A549 (cell line): Measurements from ENCODE around the gene AFG3L2. TPM values are rescaled to one million over a fixed set of nuclear protein-coding genes. Genes with fewer than 3 reads are reported as not detected.

Experiments
- ATAC-seq, 2 experiments: fragments of 200-7000 bp in 1 of 2; fragments of >200 bp in 1 of 2; cut with Nextera tagmentation in 1 of 2; cut with Tn5 transposase in 1 of 2; 3 replicates each; pipeline versions ENCODE4 v1.8.0 to v1.9.1; 2018 to 2020; ENCODE audit warnings: mild to moderate bottlenecking in 1 of 2, moderate library complexity in 1 of 2
- CTCF ChIA-PET: fragments of 300-600 bp; sonication (Branson Sonifier 250); formaldehyde crosslinking; extraction: SDS; loops from one replicate; lab custom pipeline; 2021; ENCODE audit warnings: antibody characterized with exemption, inconsistent platforms; lab: Yijun Ruan, JAX
- POLR2A ChIA-PET: fragments of 350-600 bp; formaldehyde crosslinking; extraction: SDS; loops from one replicate; lab custom pipeline; 2021; ENCODE audit warnings: antibody characterized with exemption, inconsistent platforms; lab: Yijun Ruan, JAX
- DNase-seq, 2 experiments: peaks; one replicate each; pipeline versions ENCODE4 v3.0.0 to v3.0.0-alpha.2; 2011 to 2016; ENCODE audit warnings: low read depth in 1 of 2, low spot score in 1 of 2
- FAIRE-seq: peaks from 2 replicates; lab custom pipeline; 2011; peaks lifted over from hg19 to GRCh38; lab: Jason Lieb, UNC
- H3K27ac ChIP-seq, 2 experiments: fragments of >200 bp; sonication (Bioruptor Twin); formaldehyde crosslinking; 3 replicates each; pipeline ENCODE4 v1.5.1; 2016 to 2017
- H3K4me1 ChIP-seq: fragments of >200 bp; sonication (Bioruptor Twin); formaldehyde crosslinking; 3 replicates; pipeline ENCODE4 v1.6.1; 2016
- H3K4me2 ChIP-seq: fragments of >200 bp; sonication (Bioruptor Twin); formaldehyde crosslinking; 3 replicates; pipeline ENCODE4 v1.6.1; 2016
- H3K4me3 ChIP-seq: fragments of >200 bp; sonication (Bioruptor Twin); formaldehyde crosslinking; 3 replicates; pipeline ENCODE4 v1.5.1; 2016
- H3K9me3 ChIP-seq: fragments of >200 bp; sonication (Bioruptor Twin); formaldehyde crosslinking; 3 replicates; pipeline ENCODE4 v1.6.1; 2016
- CBX8 ChIP-seq: fragments of 200-600 bp; sonication (generic); IDR thresholded peaks from 2 replicates; pipeline ENCODE4 v1.6.1; 2016
- CHD2 ChIP-seq: fragments of 150-350 bp; IDR thresholded peaks from 2 replicates; pipeline ENCODE4 v1.6.1; 2014; ENCODE audit warnings: low read length; ENCODE audit not compliant: partially characterized antibody
- CHD4 ChIP-seq: fragments of 200-600 bp; sonication (generic); IDR thresholded peaks from 2 replicates; pipeline ENCODE4 v1.6.1; 2016; ENCODE audit warnings: antibody characterized with exemption, mild to moderate bottlenecking, borderline replicate concordance
- EHF ChIP-seq: fragments of 250-450 bp; sonication (Bioruptor Pico); IDR thresholded peaks from 2 replicates; pipeline ENCODE4 v1.5.0; 2020; ENCODE audit warnings: mild to moderate bottlenecking
- ESRRA ChIP-seq: fragments of 150-350 bp; IDR thresholded peaks from 2 replicates; pipeline ENCODE4 v1.6.1; 2014; ENCODE audit warnings: mild to moderate bottlenecking, low read length, borderline replicate concordance
- FOXS1 ChIP-seq: fragments of 250-450 bp; sonication (Bioruptor Pico); IDR thresholded peaks from 2 replicates; pipeline ENCODE4 v1.5.0; 2020; ENCODE audit warnings: mild to moderate bottlenecking, moderate library complexity
- HEYL ChIP-seq: fragments of 250-450 bp; sonication (Bioruptor Pico); IDR thresholded peaks from 2 replicates; pipeline ENCODE4 v1.8.0; 2021; ENCODE audit warnings: mild to moderate bottlenecking, moderate library complexity
- HOXB5 ChIP-seq: fragments of 250-450 bp; sonication (Bioruptor Pico); IDR thresholded peaks from 2 replicates; pipeline ENCODE4 v1.5.0; 2020; ENCODE audit warnings: mild to moderate bottlenecking, moderate library complexity
- JUNB ChIP-seq: fragments of >200 bp; sonication (Bioruptor Twin); formaldehyde crosslinking; IDR thresholded peaks from 2 replicates; pipeline ENCODE4 v1.6.1; 2016
- KDM5A ChIP-seq: fragments of 200-600 bp; sonication (generic); IDR thresholded peaks from 2 replicates; pipeline ENCODE4 v1.6.1; 2016; ENCODE audit warnings: antibody characterized with exemption, mild to moderate bottlenecking
- MAZ ChIP-seq: fragments of 150-350 bp; IDR thresholded peaks from 2 replicates; pipeline ENCODE4 v1.6.1; 2014; ENCODE audit warnings: antibody characterized with exemption, low read depth, low read length, borderline replicate concordance
- NPAS2 ChIP-seq: fragments of 250-450 bp; sonication (Bioruptor Pico); IDR thresholded peaks from 2 replicates; pipeline ENCODE4 v1.8.0; 2022; ENCODE audit warnings: mild to moderate bottlenecking, moderate library complexity, borderline replicate concordance
- RAD21 ChIP-seq, 2 experiments: fragments of >200 bp in 1 of 2; sonication (Bioruptor Twin) in 1 of 2; formaldehyde crosslinking in 1 of 2; IDR thresholded peaks in 1 of 2; conservative IDR thresholded peaks in 1 of 2; 2 replicates in 1 of 2; 3 replicates in 1 of 2; pipeline ENCODE4 v1.6.1; 2012 to 2018; ENCODE audit warnings: inconsistent platforms in 1 of 2
- RARB ChIP-seq: fragments of 250-450 bp; sonication (Bioruptor Pico); IDR thresholded peaks from 2 replicates; pipeline ENCODE4 v1.8.0; 2021; ENCODE audit warnings: mild to moderate bottlenecking, moderate library complexity
- REST ChIP-seq: fragments of 200-600 bp; sonication (generic); IDR thresholded peaks from 2 replicates; pipeline ENCODE4 v1.6.1; 2016; ENCODE audit warnings: antibody characterized with exemption, mild to moderate bottlenecking, moderate library complexity
- RFX5 ChIP-seq: fragments of 450-650 bp; IDR thresholded peaks from 2 replicates; pipeline ENCODE4 v1.7.1; 2014; ENCODE audit warnings: antibody characterized with exemption, mild to moderate bottlenecking, moderate library complexity
- SMC3 ChIP-seq: fragments of >200 bp; sonication (Bioruptor Twin); formaldehyde crosslinking; IDR thresholded peaks from 3 replicates; pipeline ENCODE4 v1.6.1; 2018; ENCODE audit warnings: inconsistent platforms
- ZC3H11A ChIP-seq: fragments of 450-650 bp; IDR thresholded peaks from 2 replicates; pipeline ENCODE4 v1.6.1; 2014; ENCODE audit warnings: antibody characterized with exemption, mild to moderate bottlenecking
- ZNF302 ChIP-seq: fragments of 250-450 bp; sonication (Bioruptor Pico); IDR thresholded peaks from 2 replicates; pipeline ENCODE4 v1.9.0; 2021; ENCODE audit warnings: inconsistent platforms, mild to moderate bottlenecking, moderate library complexity
- WGBS: methylation state at CpG from one replicate; pipeline ENCODE4 v1.1.6; 2017; ENCODE audit errors: missing lambda C conversion rate; 5-methylcytosine and 5-hydroxymethylcytosine counted together
- polyA plus RNA-seq, 4 experiments: library from polyadenylated mRNA; depleted of rRNA in 3 of 4; stranded (reverse); fragments of >200 nt; fragmentation: RNase III in 1 of 4; extraction: RNeasy Plus Mini Kit Qiagen cat#74134 plus additional on column Dnase treatment in 1 of 4; gene quantifications; 2 replicates in 3 of 4; 3 replicates in 1 of 4; pipeline ENCODE4 v1.2.3, GENCODE V29; 2011 to 2017
- TF ChIP-seq, protein P1 (sequence below): IDR thresholded peaks from 2 replicates; pipeline ENCODE4 v1.6.1; 2012
- TF ChIP-seq, protein P2 (sequence below): fragments of >200 bp; sonication (Bioruptor Twin); formaldehyde crosslinking; IDR thresholded peaks from 2 replicates; pipeline ENCODE4 v1.6.1; 2016

Gene AFG3L2
- polyA plus RNA-seq, 2 of the 4 experiments (the other 2 are of a cell fraction) = 33.7 to 56.4 TPM

DNA sequence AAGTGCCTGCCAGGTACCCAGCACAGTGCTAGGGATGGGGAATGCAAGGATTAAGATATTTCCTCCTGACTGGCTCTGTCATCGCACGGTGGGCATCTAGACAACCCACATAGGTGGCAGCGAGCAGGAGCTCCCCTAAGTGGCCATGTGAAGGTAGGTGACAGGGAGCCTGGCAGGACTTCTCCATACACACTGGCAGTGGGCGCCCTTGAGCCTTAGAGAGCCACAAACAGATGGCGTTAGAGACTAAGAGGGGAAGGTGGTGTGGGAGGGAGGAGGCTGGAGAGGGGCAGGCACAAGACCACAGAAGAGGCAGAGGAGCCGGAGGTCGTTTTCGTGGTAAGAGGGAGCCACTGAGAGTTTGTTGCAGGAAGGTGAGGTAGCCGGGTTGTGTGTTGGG is 45.9 kb upstream of the AFG3L2 start:
- POLR2A ChIA-PET = interaction anchor here (1.5 kb wide), 1 partner anchor 15 kb away, joined by 4 read pairs; the partner anchor contains the start of gene PRELID3A
- DNase-seq = peak in 1 of 2 experiments; percentile 63
- Histone ChIP-seq H3K9me3 (no peaks in the 10 kb centered on the region), H3K4me1 (no peaks in the 10 kb centered on the region), H3K4me3 (no peak overlapping the region), H3K27ac (no peak overlapping the region), H3K4me2 (no peak overlapping the region)
- peak; percentile 86 to 89 for ATAC-seq
- FAIRE-seq = no peak
- 74% methylated on average over 9 of the region's 9 CpGs for WGBS
- no peak for TF ChIP-seq CBX8
- peak; percentile 20 to 32; a peak in 2 of 5 replicates for TF ChIP-seq RAD21 (conservative IDR thresholded peaks at IDR 0.05 in 1 of 2, IDR thresholded peaks at IDR 0.05 in 1 of 2)
- TF ChIP-seq, protein P1, sequence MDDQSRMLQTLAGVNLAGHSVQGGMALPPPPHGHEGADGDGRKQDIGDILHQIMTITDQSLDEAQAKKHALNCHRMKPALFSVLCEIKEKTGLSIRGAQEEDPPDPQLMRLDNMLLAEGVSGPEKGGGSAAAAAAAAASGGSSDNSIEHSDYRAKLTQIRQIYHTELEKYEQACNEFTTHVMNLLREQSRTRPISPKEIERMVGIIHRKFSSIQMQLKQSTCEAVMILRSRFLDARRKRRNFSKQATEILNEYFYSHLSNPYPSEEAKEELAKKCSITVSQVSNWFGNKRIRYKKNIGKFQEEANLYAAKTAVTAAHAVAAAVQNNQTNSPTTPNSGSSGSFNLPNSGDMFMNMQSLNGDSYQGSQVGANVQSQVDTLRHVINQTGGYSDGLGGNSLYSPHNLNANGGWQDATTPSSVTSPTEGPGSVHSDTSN = no peak
- no peak for TF ChIP-seq JUNB
- TF ChIP-seq SMC3 = peak; percentile 32; the same call in 1 of the 3 replicates
- TF ChIP-seq CHD4 = no peak
- TF ChIP-seq KDM5A = no peak
- TF ChIP-seq CHD2 = no peak
- TF ChIP-seq HEYL (CRISPR knock-in tag) = no peak
- TF ChIP-seq HOXB5 (CRISPR knock-in tag) = no peak
- no peak for TF ChIP-seq RFX5
- TF ChIP-seq, protein P2, sequence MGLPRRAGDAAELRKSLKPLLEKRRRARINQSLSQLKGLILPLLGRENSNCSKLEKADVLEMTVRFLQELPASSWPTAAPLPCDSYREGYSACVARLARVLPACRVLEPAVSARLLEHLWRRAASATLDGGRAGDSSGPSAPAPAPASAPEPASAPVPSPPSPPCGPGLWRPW = no peak
- no peak for TF ChIP-seq ZNF302 (CRISPR knock-in tag)
- TF ChIP-seq, all 56 proteins: peak for 2
- CTCF ChIA-PET = interaction anchor here (0.8 to 2.1 kb wide), 3 partner anchors 10 to 237 kb away, joined by 4 to 8 read pairs (median 7); no protein-coding TSS in a partner anchor

GRCh38 chr18:12421732-12422131 is 44.7 kb upstream of the AFG3L2 start:
- ChIA-PET POLR2A (no interaction called here), CTCF (no interaction called here)
- TF ChIP-seq ZNF302 (CRISPR knock-in tag) = no peak
- no peak for TF ChIP-seq EHF
- no peak for TF ChIP-seq REST
- TF ChIP-seq MAZ = no peak
- no peak for TF ChIP-seq FOXS1 (CRISPR knock-in tag)
- TF ChIP-seq, protein P2 = no peak
- TF ChIP-seq NPAS2 (CRISPR knock-in tag) = no peak
- no peak for TF ChIP-seq ZC3H11A
- TF ChIP-seq RARB (CRISPR knock-in tag) = no peak
- TF ChIP-seq ESRRA = no peak
- DNase-seq (no peak), ATAC-seq (no peak), FAIRE-seq (no peak)
- no peaks in the 10 kb centered on the region for H3K4me1 ChIP-seq
- no peak overlapping the region for H3K4me3 ChIP-seq
- WGBS = 66% methylated on average over 5 of the region's 5 CpGs
- no peaks in the 10 kb centered on the region for H3K9me3 ChIP-seq
- no peak overlapping the region for H3K4me2 ChIP-seq
- no peak overlapping the region for H3K27ac ChIP-seq
